Fibroblast of lung (primary cell): ENCODE measurements around the gene PACS2. TPM values are rescaled to one million over a fixed set of nuclear protein-coding genes. Genes with fewer than 3 reads are reported as not detected.

ENCODE experiments used
- DNase-seq, 2 donors: peaks; one replicate each; pipeline versions ENCODE4 v3.0.0 to v3.0.0-alpha.2; 2010; ENCODE audit warnings: low read depth in 2 of 2
- H2AFZ ChIP-seq: 2 replicates; pipeline ENCODE4 v1.5.1; 2012; ENCODE audit warnings: low read length, control low read depth, inconsistent platforms
- H3K27ac ChIP-seq: 2 replicates; pipeline ENCODE4 v1.5.1; 2011; ENCODE audit warnings: low read length, control low read depth; ENCODE audit not compliant: insufficient read depth
- H3K27me3 ChIP-seq: 2 replicates; pipeline ENCODE4 v1.5.1; 2011; ENCODE audit warnings: mild to moderate bottlenecking, low read length; ENCODE audit not compliant: control insufficient read depth, insufficient read depth
- H3K36me3 ChIP-seq: 2 replicates; pipeline ENCODE4 v1.5.1; 2011; ENCODE audit warnings: low read length; ENCODE audit not compliant: control insufficient read depth, insufficient read depth
- H3K4me1 ChIP-seq: 2 replicates; pipeline ENCODE4 v1.5.1; 2011; ENCODE audit warnings: low read length; ENCODE audit not compliant: control insufficient read depth, insufficient read depth; ENCODE audit errors: extremely low read depth
- H3K4me2 ChIP-seq: 2 replicates; pipeline ENCODE4 v1.5.1; 2011; ENCODE audit warnings: low read length, control low read depth; ENCODE audit not compliant: insufficient read depth; ENCODE audit errors: extremely low read depth
- H3K4me3 ChIP-seq, 4 experiments: fragments of 200-600 bp in 1 of 4; sonication (generic) in 1 of 4; replicated peaks in 1 of 4; 2 replicates each; pipeline ENCODE4 v1.5.1; 2011 to 2016; ENCODE audit warnings: low read length in 4 of 4, low read depth in 3 of 4, mild to moderate bottlenecking in 3 of 4, control low read depth in 2 of 4, inconsistent platforms in 1 of 4, mixed read lengths in 1 of 4; ENCODE audit not compliant: insufficient read depth in 1 of 4; ENCODE audit errors: control extremely low read depth in 1 of 4
- H3K79me2 ChIP-seq: 2 replicates; pipeline ENCODE4 v1.5.1; 2012; ENCODE audit warnings: mild to moderate bottlenecking, low read length, inconsistent platforms; ENCODE audit not compliant: control insufficient read depth, insufficient read depth
- H3K9ac ChIP-seq: 2 replicates; pipeline ENCODE4 v1.5.1; 2011; ENCODE audit warnings: mild to moderate bottlenecking, low read length, control low read depth; ENCODE audit not compliant: insufficient read depth
- H3K9me3 ChIP-seq: 2 replicates; pipeline ENCODE4 v1.5.1; 2012; ENCODE audit warnings: low read depth, low read length; ENCODE audit not compliant: control insufficient read depth, insufficient read depth
- H4K20me1 ChIP-seq: 2 replicates; pipeline ENCODE4 v1.5.1; 2011; ENCODE audit warnings: low read length; ENCODE audit not compliant: control insufficient read depth, insufficient read depth; ENCODE audit errors: extremely low read depth
- CTCF ChIP-seq, 2 donors: IDR thresholded peaks in 1 of 2; conservative IDR thresholded peaks in 1 of 2; 1 replicate in 1 of 2; 2 replicates in 1 of 2; pipeline ENCODE4 v1.5.1; 2011 to 2012; ENCODE audit warnings: low read length in 2 of 2, control low read depth in 1 of 2, inconsistent platforms in 1 of 2, low read depth in 1 of 2, mild to moderate bottlenecking in 1 of 2
- EZH2 ChIP-seq: IDR thresholded peaks from 2 replicates; pipeline ENCODE4 v1.5.1; 2012; ENCODE audit warnings: low read length, control low read depth, mild to moderate bottlenecking; ENCODE audit errors: missing control alignments
- polyA plus RNA-seq, 2 donors: library from polyadenylated mRNA; depleted of rRNA in 1 of 2; stranded (reverse) in 1 of 2; unstranded in 1 of 2; fragments of >200 nt; gene quantifications; 2 replicates each; pipeline ENCODE4 v1.2.1, GENCODE V29; 2011 to 2012; ENCODE audit warnings: missing spikeins in 1 of 2
- total RNA-seq: library from RNA; depleted of rRNA; stranded (reverse); fragments of >200 nt; gene quantifications from 2 replicates; pipeline ENCODE4 v1.2.1, GENCODE V29; 2014

The PACS2 gene
- total and polyA plus RNA-seq, 2 donors (not counting 1 experiment from before 2014, with no cell fraction given) = 20.3 to 52.5 TPM

GRCh38 chr14:105412771-105413543, 98.4 kb downstream of the PACS2 start:
- H3K36me3 ChIP-seq = no peaks in the 10 kb centered on the region
- no peaks in the 10 kb centered on the region for H4K20me1 ChIP-seq
- no peak overlapping the region for H2AFZ ChIP-seq
- H3K79me2 ChIP-seq = no peaks in the 10 kb centered on the region
- TF ChIP-seq CTCF (conservative IDR thresholded peaks at IDR 0.05 in 1 of 2, IDR thresholded peaks at IDR 0.05 in 1 of 2; ENCODE audit: low read depth in 1 of 2, low read length in 2 of 2) (no peak), EZH2 (no peak)
- H3K9ac ChIP-seq = no peak overlapping the region
- no peaks in the 10 kb centered on the region for H3K4me1 ChIP-seq
- no peak overlapping the region for H3K4me3 ChIP-seq
- H3K27ac ChIP-seq = no peak overlapping the region
- no peak overlapping the region for H3K4me2 ChIP-seq
- peaks cover 4% of the 10 kb centered on the region for H3K27me3 ChIP-seq
- DNase-seq = no peak
- H3K9me3 ChIP-seq = no peaks in the 10 kb centered on the region

- Histone ChIP-seq H3K79me2 (no peaks in the 10 kb centered on the region), H3K27me3 (peaks cover 4% of the 10 kb centered on the region), H3K9me3 (no peaks in the 10 kb centered on the region), H3K4me1 (no peaks in the 10 kb centered on the region), H3K4me2 (no peak overlapping the region), H3K9ac (no peak overlapping the region), H3K36me3 (no peaks in the 10 kb centered on the region), H4K20me1 (no peaks in the 10 kb centered on the region), H3K4me3 (no peak overlapping the region), H2AFZ (no peak overlapping the region), H3K27ac (no peak overlapping the region)
- no peak for DNase-seq
- no peak for TF ChIP-seq EZH2
- no peak for TF ChIP-seq CTCF (conservative IDR thresholded peaks at IDR 0.05 in 1 of 2, IDR thresholded peaks at IDR 0.05 in 1 of 2; ENCODE audit: low read depth in 1 of 2, low read length in 2 of 2)
Observed at GRCh38 chr14:105413544-105413886, 99.0 kb downstream of the PACS2 start.

- Histone ChIP-seq H3K27me3 (peaks cover 4% of the 10 kb centered on the region), H4K20me1 (no peaks in the 10 kb centered on the region), H3K79me2 (peaks cover 4% of the 10 kb centered on the region), H3K4me2 (peak overlapping the region; percentile 58), H3K9me3 (no peaks in the 10 kb centered on the region), H3K4me3 (peak overlapping the region in 3 of 4 experiments; percentile 27 to 54 (median 54)), H3K4me1 (peaks cover 4% of the 10 kb centered on the region), H3K9ac (peak overlapping the region; percentile 45), H3K36me3 (no peaks in the 10 kb centered on the region), H3K27ac (no peak overlapping the region), H2AFZ (peak overlapping the region; percentile 38)
- TF ChIP-seq EZH2 (no peak), CTCF (conservative IDR thresholded peaks at IDR 0.05 in 1 of 2, IDR thresholded peaks at IDR 0.05 in 1 of 2; ENCODE audit: low read depth in 1 of 2, low read length in 2 of 2) (peak; percentile 19 to 46)
- peak; percentile 60 to 63 for DNase-seq
Observed at GRCh38 chr14:105414456-105415371, 100.2 kb downstream of the PACS2 start.
